Esophagus muscularis mucosa (tissue), 4 donors: ENCODE data around the gene APH1A.
"Not testable (repeated sequence)": the region's sequence is repeated elsewhere in the genome, so short reads cannot be mapped to it uniquely, and the experiment has no call there.

Experiments
- CTCF ChIP-seq, 3 experiments: fragments of 200-600 bp in 2 of 3; fragments of 450-650 bp in 1 of 3; sonication (generic) in 2 of 3; IDR thresholded peaks; one replicate each; pipeline ENCODE4 v1.5.1; 2017 to 2019; ENCODE audit warnings: antibody characterized with exemption in 3 of 3, mild to moderate bottlenecking in 2 of 3, moderate library complexity in 1 of 3
- EP300 ChIP-seq: sonication (generic); formaldehyde crosslinking; IDR thresholded peaks from one replicate; pipeline ENCODE4 v1.6.1; 2017; ENCODE audit warnings: antibody characterized with exemption
- POLR2A ChIP-seq: fragments of 450-650 bp; IDR thresholded peaks from one replicate; pipeline ENCODE4 v1.6.1; 2017; ENCODE audit warnings: antibody characterized with exemption, moderate library complexity, mild to moderate bottlenecking, low read depth

GRCh38 chr1:150215855-150216254, 53.0 kb downstream of the APH1A start:
- TF ChIP-seq CTCF (IDR thresholded peaks at IDR 0.05); EP300; POLR2A: not testable (repeated sequence)
